Suprapubic skin (tissue), 4 donors: Measurements from ENCODE around the gene PLOD1. TPM values are rescaled to one million over a fixed set of nuclear protein-coding genes. Genes with fewer than 3 reads are reported as not detected.

Source experiments
- DNase-seq, 2 donors: peaks; one replicate each; pipeline ENCODE4 v3.0.0-alpha.2; 2019; ENCODE audit warnings: low spot score in 2 of 2
- H3K27ac ChIP-seq: fragments of 200-600 bp; sonication (generic); one replicate; pipeline ENCODE4 v1.5.1; 2019
- H3K27me3 ChIP-seq: fragments of 200-600 bp; sonication (generic); one replicate; pipeline ENCODE4 v1.5.1; 2019
- H3K36me3 ChIP-seq: fragments of 200-600 bp; sonication (generic); one replicate; pipeline ENCODE4 v1.5.1; 2019
- H3K4me1 ChIP-seq: fragments of 200-600 bp; sonication (generic); one replicate; pipeline ENCODE4 v1.5.1; 2019
- H3K4me3 ChIP-seq: fragments of 200-600 bp; sonication (generic); one replicate; pipeline ENCODE4 v1.5.1; 2019; ENCODE audit warnings: mild to moderate bottlenecking
- H3K9me3 ChIP-seq: fragments of 200-600 bp; sonication (generic); one replicate; pipeline ENCODE4 v1.5.1; 2019
- CTCF ChIP-seq, 2 donors: fragments of 200-600 bp in 1 of 2; fragments of 450-650 bp in 1 of 2; sonication (generic) in 1 of 2; IDR thresholded peaks; one replicate each; pipeline ENCODE4 v1.5.1; 2016 to 2019; ENCODE audit warnings: antibody characterized with exemption in 2 of 2, mild to moderate bottlenecking in 1 of 2, moderate library complexity in 1 of 2
- EP300 ChIP-seq: sonication (generic); formaldehyde crosslinking; IDR thresholded peaks from one replicate; pipeline ENCODE4 v1.6.1; 2017; ENCODE audit warnings: antibody characterized with exemption
- POLR2A ChIP-seq, 2 donors: fragments of 450-650 bp; IDR thresholded peaks; one replicate each; pipeline ENCODE4 v1.6.1; 2017; ENCODE audit warnings: antibody characterized with exemption in 2 of 2, mild to moderate bottlenecking in 2 of 2, moderate library complexity in 2 of 2
- POLR2AphosphoS5 ChIP-seq, 3 donors: sonication (generic); formaldehyde crosslinking; IDR thresholded peaks; one replicate each; pipeline ENCODE4 v1.6.1; 2017; ENCODE audit warnings: antibody characterized with exemption in 3 of 3
- WGBS: methylation state at CpG from one replicate; pipeline ENCODE4 v1.1.5; 2018; 5-methylcytosine and 5-hydroxymethylcytosine counted together
- total RNA-seq, 4 donors: library from RNA; depleted of rRNA; stranded (reverse); fragments of >200 nt; gene quantifications; one replicate each; pipeline ENCODE4 v1.1.0, GENCODE V29; 2016

The PLOD1 gene
- total RNA-seq, 4 donors from 2014 or later = 26.7 to 47.6 (median 37.7) TPM

- H3K4me3 ChIP-seq = no peak overlapping the region
- WGBS = 90% methylated on average over 7 of the region's 12 CpGs
- H3K9me3 ChIP-seq = no peaks in the 10 kb centered on the region
- H3K27ac ChIP-seq = no peak overlapping the region
- TF ChIP-seq POLR2AphosphoS5 (IDR thresholded peaks at IDR 0.05) = no peak
- peaks cover 13% of the 10 kb centered on the region for H3K4me1 ChIP-seq
- no peak for DNase-seq
- no peaks in the 10 kb centered on the region for H3K27me3 ChIP-seq
- peaks cover 65% of the 10 kb centered on the region for H3K36me3 ChIP-seq
These were observed 30.1 kb downstream of the PLOD1 start for GRCh38 chr1:11964656-11965055.

- Histone ChIP-seq H3K4me1 (peaks cover 22% of the 10 kb centered on the region), H3K36me3 (peaks cover 45% of the 10 kb centered on the region), H3K9me3 (no peaks in the 10 kb centered on the region), H3K4me3 (no peak overlapping the region), H3K27me3 (no peaks in the 10 kb centered on the region), H3K27ac (no peak overlapping the region)
- WGBS = 57% methylated on average over 4 of the region's 6 CpGs
- DNase-seq = no peak
- TF ChIP-seq POLR2A (IDR thresholded peaks at IDR 0.05) = no peak
- no peak for TF ChIP-seq EP300
- peak; percentile 3 to 47 for TF ChIP-seq CTCF (IDR thresholded peaks at IDR 0.05)
- no peak for TF ChIP-seq POLR2AphosphoS5 (IDR thresholded peaks at IDR 0.05)
These were observed 32.6 kb downstream of the PLOD1 start for GRCh38 chr1:11967028-11967547.

- H3K36me3 ChIP-seq = peaks cover 47% of the 10 kb centered on the region
- H3K27ac ChIP-seq = no peak overlapping the region
- 80% methylated on average over 15 of the region's 17 CpGs for WGBS
- TF ChIP-seq EP300 (no peak), POLR2A (IDR thresholded peaks at IDR 0.05) (no peak), CTCF (IDR thresholded peaks at IDR 0.05) (no peak), POLR2AphosphoS5 (IDR thresholded peaks at IDR 0.05) (no peak)
- H3K9me3 ChIP-seq = no peaks in the 10 kb centered on the region
- peaks cover 22% of the 10 kb centered on the region for H3K4me1 ChIP-seq
- no peak for DNase-seq
- no peaks in the 10 kb centered on the region for H3K27me3 ChIP-seq
- H3K4me3 ChIP-seq = no peak overlapping the region
These were observed 36.1 kb downstream of the PLOD1 start for GRCh38 chr1:11970441-11971185.

- Histone ChIP-seq H3K4me1 (peaks cover 42% of the 10 kb centered on the region), H3K27ac (no peak overlapping the region), H3K27me3 (no peaks in the 10 kb centered on the region), H3K9me3 (no peaks in the 10 kb centered on the region), H3K4me3 (no peak overlapping the region), H3K36me3 (peaks cover 31% of the 10 kb centered on the region)
- no peak for DNase-seq
- WGBS = 32% methylated on average over 3 of the region's 3 CpGs
- no peak for TF ChIP-seq POLR2AphosphoS5 (IDR thresholded peaks at IDR 0.05)
- no peak for TF ChIP-seq POLR2A (IDR thresholded peaks at IDR 0.05)
- TF ChIP-seq CTCF (IDR thresholded peaks at IDR 0.05) = no peak
- TF ChIP-seq EP300 = no peak
These were observed 43.1 kb downstream of the PLOD1 start for GRCh38 chr1:11977625-11978024.

- H3K9me3 ChIP-seq = no peaks in the 10 kb centered on the region
- 73% methylated on average over 8 of the region's 8 CpGs for WGBS
- H3K36me3 ChIP-seq = peaks cover 31% of the 10 kb centered on the region
- DNase-seq = no peak
- TF ChIP-seq CTCF (IDR thresholded peaks at IDR 0.05) = no peak
- TF ChIP-seq EP300 = no peak
- no peak for TF ChIP-seq POLR2A (IDR thresholded peaks at IDR 0.05)
- H3K4me3 ChIP-seq = no peak overlapping the region
- peaks cover 47% of the 10 kb centered on the region for H3K4me1 ChIP-seq
- no peaks in the 10 kb centered on the region for H3K27me3 ChIP-seq
- H3K27ac ChIP-seq = no peak overlapping the region
These were observed 43.8 kb downstream of the PLOD1 start for GRCh38 chr1:11978301-11978700.
